C4-2B (cell line): Measurements from ENCODE around the gene ADGRE2.
"Not testable (repeated sequence)": the region's sequence is repeated elsewhere in the genome, so short reads cannot be mapped to it uniquely, and the experiment has no call there.

ENCODE experiments used
- CTCF ChIP-seq: fragments of 450-650 bp; conservative IDR thresholded peaks from 2 replicates; pipeline ENCODE4 v1.5.1; 2017; ENCODE audit warnings: mild to moderate bottlenecking
- ZFX ChIP-seq: fragments of 450-650 bp; IDR thresholded peaks from 2 replicates; pipeline ENCODE4 v1.6.1; 2017

DNA sequence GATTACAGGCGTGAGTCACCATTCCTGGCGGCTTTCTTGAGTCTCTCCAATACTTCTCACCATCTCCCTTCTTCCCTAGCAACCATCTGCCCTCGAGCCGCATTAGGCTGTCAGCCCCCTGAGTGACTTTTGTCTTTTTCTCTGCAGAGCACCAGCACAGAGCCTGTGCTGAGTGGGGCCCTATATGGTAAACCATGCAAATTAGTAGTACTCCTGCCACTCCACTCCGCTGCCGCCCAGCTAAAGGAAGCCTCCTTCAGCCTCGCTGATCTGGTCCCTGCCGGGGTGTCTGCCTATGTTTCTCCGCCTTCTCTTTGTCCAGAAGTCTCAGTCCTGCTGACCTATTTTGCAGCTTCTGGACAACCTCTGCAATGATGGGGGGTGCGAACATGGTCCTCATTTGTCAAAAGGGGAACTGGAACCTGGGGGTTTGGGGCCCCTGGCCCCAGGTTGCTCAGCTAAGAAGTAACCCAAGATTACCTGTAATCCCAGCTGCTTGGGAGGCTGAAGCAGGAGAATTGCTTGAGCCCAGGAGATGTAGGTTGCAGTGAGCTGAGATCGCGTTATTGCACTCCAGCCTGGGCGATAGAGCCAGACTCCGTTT, 2.4 kb upstream of the ADGRE2 start:
- TF ChIP-seq CTCF, ZFX: not testable (repeated sequence)
